Left ventricle myocardium inferior (tissue), 1 donor: ENCODE measurements around the gene FHDC1. TPM values are rescaled to one million over a fixed set of nuclear protein-coding genes. Genes with fewer than 3 reads are reported as not detected.

ENCODE experiments used
- DNase-seq: peaks from one replicate; pipeline ENCODE4 v3.0.0-alpha.2; 2020
- H3K27ac ChIP-seq: fragments of 200-600 bp; replicated peaks from 2 replicates; pipeline ENCODE4 v1.8.0; 2021
- H3K27me3 ChIP-seq: fragments of 200-600 bp; 2 replicates; pipeline ENCODE4 v1.8.0; 2021; ENCODE audit warnings: low read depth
- H3K36me3 ChIP-seq: fragments of 200-600 bp; 2 replicates; pipeline ENCODE4 v1.8.0; 2021
- H3K4me1 ChIP-seq: fragments of 200-600 bp; 2 replicates; pipeline ENCODE4 v1.8.0; 2021
- H3K4me3 ChIP-seq: fragments of 200-600 bp; 2 replicates; pipeline ENCODE4 v1.8.0; 2021; ENCODE audit warnings: mild to moderate bottlenecking, moderate library complexity
- H3K9me3 ChIP-seq: fragments of 200-600 bp; replicated peaks from 2 replicates; pipeline ENCODE4 v1.8.0; 2021
- CTCF ChIP-seq: fragments of 200-600 bp; IDR thresholded peaks from 2 replicates; pipeline ENCODE4 v1.8.0; 2021; ENCODE audit warnings: antibody characterized with exemption, mild to moderate bottlenecking, borderline replicate concordance
- intact Hi-C: fragments of 100-400 bp; cut with micrococcal nuclease; formaldehyde crosslinking; loops from one replicate; pipeline ENCODE4 v1.11.0; 2022
- total RNA-seq: library from RNA; stranded (reverse); fragmentation: NEBNext Ultra II Directional; extraction: Animal tissue kit (Norgen Biotek cat#: 25700); gene quantifications from one replicate; pipeline ENCODE4 v1.2.1, GENCODE V29; 2021
- donor health status: DM: no; HTN: yes; CAD: no; lungs with severe emphysema.

The FHDC1 gene
- total RNA-seq, 1 donor from 2014 or later: 0.38 TPM

GRCh38 chr4:152975380-152976211 is 39.5 kb downstream of the FHDC1 start:
- DNase-seq: no peak

GRCh38 chr4:152976212-152976761 is 40.2 kb downstream of the FHDC1 start:
- intact Hi-C loops: no loop called here
- TF ChIP-seq CTCF: no peak
- Histone ChIP-seq H3K4me3 (no peak overlapping the region), H3K4me1 (no peaks in the 10 kb centered on the region), H3K27me3 (peaks cover 26% of the 10 kb centered on the region), H3K27ac (no peak overlapping the region), H3K36me3 (no peaks in the 10 kb centered on the region), H3K9me3 (no peaks in the 10 kb centered on the region)
- no peak for DNase-seq

More at GRCh38 chr4:152975380-152976211, 39.5 kb downstream of the FHDC1 start:
- intact Hi-C loops: no loop called here
- TF ChIP-seq CTCF: no peak
- H3K27me3 ChIP-seq: peaks cover 22% of the 10 kb centered on the region
- H3K4me3 ChIP-seq: no peak overlapping the region
- H3K9me3 ChIP-seq: no peaks in the 10 kb centered on the region
- H3K27ac ChIP-seq: no peak overlapping the region
- no peaks in the 10 kb centered on the region for H3K36me3 ChIP-seq
- H3K4me1 ChIP-seq: no peaks in the 10 kb centered on the region

GRCh38 chr4:152979731-152980330 is 43.7 kb downstream of the FHDC1 start:
- Histone ChIP-seq H3K27me3 (peaks cover 50% of the 10 kb centered on the region), H3K9me3 (no peaks in the 10 kb centered on the region), H3K4me3 (no peak overlapping the region), H3K27ac (no peak overlapping the region), H3K36me3 (no peaks in the 10 kb centered on the region), H3K4me1 (no peaks in the 10 kb centered on the region)
- no peak for TF ChIP-seq CTCF
- intact Hi-C loops: no loop called here
- DNase-seq: no peak

GRCh38 chr4:152981278-152981677 is 45.2 kb downstream of the FHDC1 start:
- no peak for TF ChIP-seq CTCF
- no peak for DNase-seq
- H3K9me3 ChIP-seq: no peaks in the 10 kb centered on the region
- H3K27ac ChIP-seq: no peak overlapping the region
- intact Hi-C loops: no loop called here
- no peak overlapping the region for H3K4me3 ChIP-seq
- peaks cover 53% of the 10 kb centered on the region for H3K27me3 ChIP-seq
- no peaks in the 10 kb centered on the region for H3K36me3 ChIP-seq
- H3K4me1 ChIP-seq: no peaks in the 10 kb centered on the region

GRCh38 chr4:152981842-152982241 is 45.7 kb downstream of the FHDC1 start:
- Histone ChIP-seq H3K36me3 (no peaks in the 10 kb centered on the region), H3K27me3 (peaks cover 53% of the 10 kb centered on the region), H3K9me3 (no peaks in the 10 kb centered on the region), H3K4me1 (no peaks in the 10 kb centered on the region), H3K27ac (no peak overlapping the region), H3K4me3 (no peak overlapping the region)
- intact Hi-C loops: no loop called here
- TF ChIP-seq CTCF: no peak
- no peak for DNase-seq
